Psoas muscle (tissue), 8 donors: ENCODE results near the gene CCAR1. TPM values are rescaled to one million over a fixed set of nuclear protein-coding genes. Genes with fewer than 3 reads are reported as not detected.

Source experiments
- ATAC-seq, 4 donors: fragments of 200-7000 bp; cut with Tn5 transposase; one replicate each; pipeline ENCODE4 v1.9.1; 2020; ENCODE audit warnings: moderate library complexity in 3 of 4, mild to moderate bottlenecking in 2 of 4
- DNase-seq, 2 donors: peaks; one replicate each; pipeline ENCODE4 v3.0.0-alpha.2; 2020
- H3K27ac ChIP-seq: fragments of 200-600 bp; one replicate; pipeline ENCODE4 v1.8.0; 2022
- H3K27me3 ChIP-seq, 3 donors: fragments of 200-600 bp in 1 of 3; one replicate each; pipeline versions ENCODE4 v1.6.1 to v1.8.0; 2013 to 2022; ENCODE audit warnings: low read length in 2 of 3, mild to moderate bottlenecking in 2 of 3, moderate library complexity in 1 of 3; ENCODE audit not compliant: insufficient read depth in 3 of 3
- H3K36me3 ChIP-seq, 2 donors: fragments of 200-600 bp in 1 of 2; one replicate each; pipeline versions ENCODE4 v1.6.1 to v1.8.0; 2013 to 2022; ENCODE audit warnings: low read depth in 1 of 2, mild to moderate bottlenecking in 1 of 2, moderate library complexity in 1 of 2; ENCODE audit not compliant: insufficient read depth in 1 of 2
- H3K4me1 ChIP-seq: fragments of 200-600 bp; one replicate; pipeline ENCODE4 v1.8.0; 2022
- H3K4me3 ChIP-seq: fragments of 200-600 bp; one replicate; pipeline ENCODE4 v1.8.0; 2022; ENCODE audit warnings: mild to moderate bottlenecking
- H3K9me3 ChIP-seq: fragments of 200-600 bp; one replicate; pipeline ENCODE4 v1.8.0; 2022
- WGBS, 3 donors: extraction: QIAGEN DNeasy Blood & Tissue Kit; methylation state at CpG; one replicate each; pipeline versions ENCODE4 v1.1.6 to v1.1.7; 2013; 5-methylcytosine and 5-hydroxymethylcytosine counted together
- intact Hi-C, 2 donors: fragments of 100-400 bp; cut with DNase I; formaldehyde crosslinking; loops; one replicate each; pipeline versions ENCODE4 v1.11.0 to v1.14.2; 2022
- polyA plus RNA-seq, 3 donors: library from polyadenylated mRNA; stranded (reverse); fragments of 200-250 nt; gene quantifications; one replicate each; pipeline ENCODE4 v1.2.3, GENCODE V29; 2013
- total RNA-seq, 4 donors: library from RNA; stranded (reverse); fragmentation: NEBNext Ultra II Directional in 2 of 4; extraction: Animal tissue kit (Norgen Biotek cat#: 25700) in 2 of 4; gene quantifications; one replicate each; pipeline versions ENCODE4 v1.2.1 to v1.2.4, GENCODE V29; 2021 to 2023
- TF ChIP-seq, protein P1 (sequence below): fragments of 200-600 bp; IDR thresholded peaks from one replicate; pipeline ENCODE4 v1.8.0; 2022; ENCODE audit warnings: antibody characterized with exemption
- donor health status: healthy with polysubstance abuse.
- donor health status: DM: no; HTN: no; CAD: no; lungs with moderate emphysema.
- donor health status: Bipolar disorder and iron deficiency.
- donor health status: healthy.
- donor health status: DM: yes; HTN: yes; CAD: no.
- donor health status: DM: no; HTN: no; CAD: no.
- donor health status: DM: no; HTN: no; CAD: no.
- donor health status: DM: yes; HTN: yes; CAD: no.

CCAR1 gene
- total and polyA plus RNA-seq, 7 donors = 22.1 to 52.8 (median 31.0) TPM

DNA sequence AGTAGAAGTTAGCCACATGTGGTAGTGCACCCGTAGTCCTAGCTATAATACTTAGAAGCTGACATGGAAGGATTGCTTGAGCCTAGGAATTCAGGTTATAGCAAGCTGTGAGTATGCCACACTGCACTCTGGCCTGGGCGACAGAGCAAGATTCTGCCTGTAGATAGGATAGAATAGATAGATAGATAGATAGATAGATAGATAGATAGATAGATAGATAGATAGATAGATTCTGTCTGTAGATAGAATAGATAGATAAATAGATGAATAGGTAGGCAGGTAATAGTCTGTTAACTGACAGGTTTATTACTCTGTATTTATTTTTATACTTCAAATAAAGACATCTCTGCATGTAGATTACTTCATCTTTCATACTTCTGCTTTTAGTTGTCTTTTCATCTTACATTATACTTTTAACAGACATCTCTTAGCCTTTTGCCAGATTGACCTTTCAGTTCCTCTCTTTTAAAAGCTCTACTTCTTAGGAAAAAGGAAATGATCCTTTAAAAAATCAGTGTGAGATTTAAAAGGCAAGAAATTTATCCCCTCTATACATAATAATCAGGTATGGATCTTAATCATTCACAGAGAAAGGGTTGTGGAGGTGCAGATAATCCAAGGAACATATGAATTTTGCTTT, 31.8 kb downstream of the CCAR1 start:
- TF ChIP-seq, protein P1, sequence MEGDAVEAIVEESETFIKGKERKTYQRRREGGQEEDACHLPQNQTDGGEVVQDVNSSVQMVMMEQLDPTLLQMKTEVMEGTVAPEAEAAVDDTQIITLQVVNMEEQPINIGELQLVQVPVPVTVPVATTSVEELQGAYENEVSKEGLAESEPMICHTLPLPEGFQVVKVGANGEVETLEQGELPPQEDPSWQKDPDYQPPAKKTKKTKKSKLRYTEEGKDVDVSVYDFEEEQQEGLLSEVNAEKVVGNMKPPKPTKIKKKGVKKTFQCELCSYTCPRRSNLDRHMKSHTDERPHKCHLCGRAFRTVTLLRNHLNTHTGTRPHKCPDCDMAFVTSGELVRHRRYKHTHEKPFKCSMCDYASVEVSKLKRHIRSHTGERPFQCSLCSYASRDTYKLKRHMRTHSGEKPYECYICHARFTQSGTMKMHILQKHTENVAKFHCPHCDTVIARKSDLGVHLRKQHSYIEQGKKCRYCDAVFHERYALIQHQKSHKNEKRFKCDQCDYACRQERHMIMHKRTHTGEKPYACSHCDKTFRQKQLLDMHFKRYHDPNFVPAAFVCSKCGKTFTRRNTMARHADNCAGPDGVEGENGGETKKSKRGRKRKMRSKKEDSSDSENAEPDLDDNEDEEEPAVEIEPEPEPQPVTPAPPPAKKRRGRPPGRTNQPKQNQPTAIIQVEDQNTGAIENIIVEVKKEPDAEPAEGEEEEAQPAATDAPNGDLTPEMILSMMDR = no peak
- 86 to 92% (median 86%) methylated on average over 2 of the region's 2 CpGs for WGBS, 3 donors
- Histone ChIP-seq H3K27ac (no peak overlapping the region), H3K36me3 (peaks cover 7 to 100% of the 10 kb centered on the region in 2 donors), H3K4me1 (no peaks in the 10 kb centered on the region), H3K9me3 (no peaks in the 10 kb centered on the region), H3K4me3 (no peak overlapping the region), H3K27me3 (no peaks in the 10 kb centered on the region)
- intact Hi-C loops = loop anchor here (5.0 to 10.0 kb wide), 2 partner anchors 222 to 224 kb away; no protein-coding TSS in a partner anchor
- no peak for DNase-seq
- no peak for ATAC-seq

DNA sequence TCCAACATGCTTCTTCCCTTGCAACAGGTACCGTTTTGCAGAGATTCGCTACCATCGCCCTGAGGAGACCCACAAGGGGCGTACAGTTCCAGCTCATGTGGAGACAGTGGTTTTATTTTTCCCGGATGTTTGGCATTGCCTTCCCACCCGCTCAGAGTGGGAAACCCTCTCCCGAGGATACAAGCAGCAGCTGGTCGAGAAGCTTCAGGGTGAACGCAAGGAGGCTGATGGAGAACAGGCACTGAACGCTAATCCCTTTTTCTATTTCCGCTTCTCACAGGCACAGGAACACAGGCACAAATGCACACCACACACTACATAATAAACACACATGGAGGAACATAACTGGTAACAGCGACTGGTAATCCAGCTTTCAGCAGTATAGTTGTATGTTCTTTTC, 35.2 kb downstream of the CCAR1 start:
- 55 to 72% (median 61%) methylated on average over 12 of the region's 12 CpGs for WGBS, 3 donors

DNA sequence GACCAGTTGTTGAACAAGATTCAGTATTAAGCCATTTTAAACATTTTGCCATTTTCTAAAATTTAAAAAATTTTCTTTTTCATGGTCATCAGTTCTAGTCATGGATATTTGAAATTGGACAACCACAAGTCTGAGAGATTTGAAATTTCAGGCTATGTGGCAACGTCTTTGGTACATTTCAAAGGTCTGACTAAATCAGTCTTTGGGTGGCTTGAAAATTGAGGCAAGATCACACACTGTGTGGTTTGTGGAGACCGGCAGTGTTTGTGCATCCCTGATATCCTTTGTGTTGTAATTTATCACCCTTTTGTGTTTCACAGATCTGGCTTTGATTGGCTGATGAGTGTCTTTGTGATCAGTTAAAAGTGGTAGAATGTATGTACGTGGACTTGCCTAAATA, 35.7 kb downstream of the CCAR1 start:
- 62 to 71% (median 64%) methylated on average over 3 of the region's 3 CpGs for WGBS, 3 donors
- Histone ChIP-seq H3K4me1 (no peaks in the 10 kb centered on the region), H3K9me3 (no peaks in the 10 kb centered on the region), H3K27ac (no peak overlapping the region), H3K27me3 (no peaks in the 10 kb centered on the region), H3K36me3 (peaks cover 16 to 98% of the 10 kb centered on the region in 2 donors), H3K4me3 (no peak overlapping the region)
- intact Hi-C loops = loop anchor here in 1 of 2 donors (10.0 kb wide), 1 partner anchor 218 kb away; no protein-coding TSS in a partner anchor
- DNase-seq = no peak
- TF ChIP-seq, protein P1 = no peak
- peak in 3 of 4 donors; percentile 23 to 38 (median 37) for ATAC-seq

More for the DNA sequence above, 35.2 kb downstream of the CCAR1 start:
- Histone ChIP-seq H3K4me3 (no peak overlapping the region), H3K27ac (no peak overlapping the region), H3K4me1 (no peaks in the 10 kb centered on the region), H3K27me3 (no peaks in the 10 kb centered on the region), H3K9me3 (no peaks in the 10 kb centered on the region), H3K36me3 (peaks cover 16 to 98% of the 10 kb centered on the region in 2 donors)
- intact Hi-C loops = loop anchor here in 1 of 2 donors (10.0 kb wide), 1 partner anchor 219 kb away; no protein-coding TSS in a partner anchor
- ATAC-seq (no peak), DNase-seq (no peak)
- TF ChIP-seq, protein P1 = no peak

DNA sequence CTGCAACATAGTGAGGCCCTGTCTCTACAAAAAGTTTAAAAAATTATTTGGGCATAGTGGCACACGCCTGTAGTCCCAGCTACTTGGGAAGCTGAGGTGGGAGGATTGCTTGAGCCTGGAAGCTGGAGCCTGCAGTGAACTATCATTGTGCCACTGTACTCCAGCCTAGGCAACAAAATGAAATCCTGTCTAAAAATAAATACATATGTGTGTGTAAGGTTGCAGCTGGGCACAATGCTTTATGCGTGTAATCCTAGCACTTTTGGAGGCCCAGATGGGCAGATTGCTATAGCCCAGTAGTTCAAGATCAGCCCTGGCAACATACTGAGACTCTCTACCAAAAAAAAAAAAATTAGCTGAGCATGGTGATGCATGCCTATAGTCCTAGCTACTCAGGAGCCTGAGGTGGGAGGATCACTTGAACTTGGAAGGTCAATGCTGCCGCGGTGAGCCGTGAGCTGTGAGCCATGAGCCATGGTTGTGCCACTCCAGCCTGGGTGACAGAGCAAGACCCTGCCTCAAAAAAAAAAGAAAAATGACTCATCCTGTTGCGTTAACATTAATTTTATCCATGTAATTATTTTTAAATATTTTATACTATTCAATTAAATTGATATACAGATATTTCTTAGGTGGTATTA, 38.3 kb downstream of the CCAR1 start:
- no peaks in the 10 kb centered on the region for H3K9me3 ChIP-seq
- H3K36me3 ChIP-seq = peaks cover 13 to 98% of the 10 kb centered on the region in 2 donors
- intact Hi-C loops = loop anchor here in 1 of 2 donors (10.0 kb wide), 1 partner anchor 215 kb away; no protein-coding TSS in a partner anchor
- TF ChIP-seq, protein P1 = no peak
- no peaks in the 10 kb centered on the region for H3K4me1 ChIP-seq
- H3K27ac ChIP-seq = no peak overlapping the region
- DNase-seq = no peak
- peak in 3 of 4 donors; percentile 60 to 81 (median 73) for ATAC-seq
- WGBS, 3 donors = 49 to 77% (median 55%) methylated on average over 6 of the region's 6 CpGs
- no peaks in the 10 kb centered on the region for H3K27me3 ChIP-seq
- H3K4me3 ChIP-seq = no peak overlapping the region
